ENCODE data around the gene ABHD12B.
"Not testable (repeated sequence)": the region's sequence is repeated elsewhere in the genome, so short reads cannot be mapped to it uniquely, and the experiment has no call there.

The ABHD12B gene

DNA sequence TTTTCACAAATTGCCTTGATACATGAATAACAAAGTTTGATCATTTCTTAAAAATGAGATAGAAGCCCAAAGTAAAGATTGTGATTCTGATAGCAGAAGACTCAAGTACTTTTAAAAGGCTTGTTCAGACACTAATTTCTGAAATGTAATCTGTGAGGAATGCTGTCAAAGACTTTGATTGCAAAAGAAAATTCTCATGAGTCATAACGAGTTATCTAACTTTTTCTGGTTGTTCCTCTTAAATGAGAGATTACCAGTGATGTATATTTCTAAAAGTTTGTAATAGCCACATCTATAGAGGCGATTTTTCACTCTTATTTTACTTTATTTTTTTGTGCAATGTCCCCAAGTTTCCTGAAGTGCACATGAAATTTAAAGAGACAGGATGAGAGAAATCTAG lies 65.5 kb downstream of the ABHD12B start:
- H3K27ac ChIP-seq, result no peak overlapping the region
- TF ChIP-seq, protein P1, sequence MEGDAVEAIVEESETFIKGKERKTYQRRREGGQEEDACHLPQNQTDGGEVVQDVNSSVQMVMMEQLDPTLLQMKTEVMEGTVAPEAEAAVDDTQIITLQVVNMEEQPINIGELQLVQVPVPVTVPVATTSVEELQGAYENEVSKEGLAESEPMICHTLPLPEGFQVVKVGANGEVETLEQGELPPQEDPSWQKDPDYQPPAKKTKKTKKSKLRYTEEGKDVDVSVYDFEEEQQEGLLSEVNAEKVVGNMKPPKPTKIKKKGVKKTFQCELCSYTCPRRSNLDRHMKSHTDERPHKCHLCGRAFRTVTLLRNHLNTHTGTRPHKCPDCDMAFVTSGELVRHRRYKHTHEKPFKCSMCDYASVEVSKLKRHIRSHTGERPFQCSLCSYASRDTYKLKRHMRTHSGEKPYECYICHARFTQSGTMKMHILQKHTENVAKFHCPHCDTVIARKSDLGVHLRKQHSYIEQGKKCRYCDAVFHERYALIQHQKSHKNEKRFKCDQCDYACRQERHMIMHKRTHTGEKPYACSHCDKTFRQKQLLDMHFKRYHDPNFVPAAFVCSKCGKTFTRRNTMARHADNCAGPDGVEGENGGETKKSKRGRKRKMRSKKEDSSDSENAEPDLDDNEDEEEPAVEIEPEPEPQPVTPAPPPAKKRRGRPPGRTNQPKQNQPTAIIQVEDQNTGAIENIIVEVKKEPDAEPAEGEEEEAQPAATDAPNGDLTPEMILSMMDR (IDR thresholded peaks at IDR 0.05), result no peak
- TF ChIP-seq ZFX (IDR thresholded peaks at IDR 0.05; ENCODE audit: borderline replicate concordance), result no peak

DNA sequence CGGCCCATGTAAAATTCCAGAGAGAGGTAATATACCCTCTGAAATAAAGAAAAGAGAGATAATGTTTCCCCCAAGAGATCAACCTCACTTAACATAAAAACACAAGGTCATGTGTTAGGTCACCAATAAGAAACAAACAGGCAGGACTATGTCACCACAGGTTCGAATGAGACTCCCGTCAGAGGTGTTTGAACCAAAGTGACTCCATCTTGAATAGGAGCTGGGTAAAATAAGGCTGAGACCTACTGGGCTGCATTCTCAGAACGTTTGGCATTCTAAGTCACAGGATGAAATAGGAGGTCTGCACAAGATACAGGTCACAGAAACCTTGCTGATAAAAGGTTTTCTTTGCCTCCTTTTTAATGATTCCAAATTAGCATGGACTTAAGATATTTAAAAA lies 65.9 kb downstream of the ABHD12B start:
- TF ChIP-seq, protein P1 (IDR thresholded peaks at IDR 0.05), result no peak
- no peak for TF ChIP-seq ZFX (IDR thresholded peaks at IDR 0.05; ENCODE audit: borderline replicate concordance)
- H3K27ac ChIP-seq, result no peak overlapping the region

DNA sequence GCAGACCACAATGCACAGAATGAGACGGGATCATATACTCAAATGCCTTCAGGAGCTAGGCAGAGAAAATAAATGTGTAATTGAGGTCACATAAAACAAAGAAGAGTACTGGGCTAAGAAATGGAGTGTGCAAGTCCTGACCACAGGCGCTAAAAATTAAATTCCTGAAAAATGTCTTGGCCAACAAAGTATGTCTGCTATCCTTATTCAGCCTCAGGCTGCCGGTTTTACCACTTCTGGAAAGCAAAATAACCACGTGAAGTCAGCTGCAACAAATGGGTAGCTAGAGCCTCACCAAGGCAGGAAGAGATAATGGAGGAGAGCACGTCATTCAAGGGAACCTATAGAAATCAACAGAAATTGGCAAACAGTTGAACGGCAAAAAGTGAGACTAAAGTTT lies 69.3 kb downstream of the ABHD12B start:
- TF ChIP-seq, protein P1 (IDR thresholded peaks at IDR 0.05), result no peak
- TF ChIP-seq ZFX (IDR thresholded peaks at IDR 0.05; ENCODE audit: borderline replicate concordance), result no peak
- H3K27ac ChIP-seq, result 0 out of 2 replicates have a peak overlapping the region, but pooled peaks have one; percentile 54

DNA sequence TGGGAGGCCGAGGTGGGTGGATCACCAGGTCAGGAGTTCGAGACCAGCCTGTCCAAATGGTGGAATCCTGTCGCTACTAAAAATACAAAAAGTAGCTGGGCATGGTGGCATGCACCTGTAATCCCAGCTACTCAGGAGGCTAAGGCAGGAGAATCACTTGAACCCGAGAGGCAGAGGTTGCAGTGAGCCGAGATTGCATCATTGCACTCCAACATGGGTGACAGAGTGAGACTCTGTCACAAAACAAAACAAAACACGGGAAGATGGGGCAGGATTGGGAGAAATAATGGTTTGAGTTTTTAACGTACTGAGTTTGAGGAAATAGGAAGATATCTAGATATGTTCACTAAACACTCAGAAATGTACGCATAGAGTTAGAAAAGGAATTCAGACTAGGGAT lies 69.8 kb downstream of the ABHD12B start:
- H3K27ac ChIP-seq, result not testable (repeated sequence)

DNA sequence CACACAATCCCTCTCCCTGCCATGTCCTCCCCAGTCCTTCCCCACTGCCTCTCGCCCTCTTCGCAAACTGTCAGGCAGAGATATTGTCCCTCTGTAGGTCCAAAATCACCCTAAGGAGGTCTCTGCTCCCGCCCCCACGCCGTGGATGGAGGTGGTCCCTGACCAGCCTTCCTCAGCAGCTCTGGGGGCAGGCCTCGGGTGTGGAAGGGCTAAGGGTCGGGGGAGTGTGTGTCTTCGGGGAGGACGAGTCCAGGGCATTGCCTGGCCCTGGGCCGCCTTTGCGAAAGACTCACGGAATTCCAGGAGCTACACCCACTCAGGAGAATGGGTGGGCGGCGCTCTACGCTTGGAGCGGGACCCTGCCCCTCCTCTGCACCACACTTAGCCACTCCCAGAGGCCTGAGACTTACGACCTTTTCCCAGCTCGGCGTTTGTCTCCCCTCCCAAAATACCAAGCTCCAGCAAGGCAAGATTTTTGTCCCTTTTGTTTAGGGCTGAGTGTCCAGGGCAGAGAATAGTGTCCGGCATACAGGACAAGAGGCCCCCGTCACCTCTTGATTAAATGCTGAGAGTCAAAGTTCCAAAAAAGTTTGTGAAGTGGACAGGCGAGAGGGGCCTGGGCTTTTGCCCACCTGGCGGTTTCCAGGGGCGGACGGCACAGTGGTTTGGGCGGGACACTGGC lies 71.5 kb downstream of the ABHD12B start:
- TF ChIP-seq, protein P1 (IDR thresholded peaks at IDR 0.05), result no peak
- TF ChIP-seq ZFX (IDR thresholded peaks at IDR 0.05; ENCODE audit: borderline replicate concordance), result no peak
- H3K27ac ChIP-seq, result no peak overlapping the region

DNA sequence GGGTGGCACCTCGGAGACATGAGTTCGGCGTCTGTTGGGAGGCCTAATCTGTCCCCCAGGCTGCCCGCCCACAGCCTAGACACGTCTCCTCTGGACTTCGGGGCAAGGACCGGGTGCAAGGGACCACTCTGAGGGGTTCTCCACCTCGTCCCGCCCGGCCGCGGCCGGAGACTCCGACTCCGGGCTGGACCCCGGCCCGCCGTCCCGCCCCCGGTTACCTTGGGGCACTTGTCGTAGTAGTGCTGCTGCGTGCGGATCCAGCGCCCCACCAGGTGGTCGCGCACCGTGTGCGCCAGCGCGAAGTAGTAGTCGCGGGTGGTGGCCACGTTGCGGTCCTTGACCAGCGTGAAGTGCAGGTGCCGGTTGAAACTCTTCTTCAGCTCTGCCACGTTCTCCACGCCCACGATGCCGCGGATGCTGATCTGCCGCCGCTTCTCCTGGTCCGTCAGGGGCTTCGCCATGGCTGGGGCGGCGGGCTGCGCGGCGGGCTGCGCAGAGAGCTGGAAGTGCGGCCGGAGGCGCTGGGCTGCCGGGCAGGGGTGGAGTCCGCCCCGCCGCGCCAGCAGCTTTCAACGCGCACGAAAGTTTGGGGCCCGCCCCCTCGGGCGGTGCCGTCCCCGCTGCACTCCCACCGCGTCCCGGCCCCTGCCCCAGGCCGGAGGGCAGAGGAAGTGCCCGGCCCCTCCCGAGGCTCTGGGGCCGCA lies 72.2 kb downstream of the ABHD12B start, which contains the start of gene PYGL:
PYGL (minus strand) TSS at position 541 of the 704 bp plus-strand sequence; CDS start at position 461, 80 bp downstream.
- H3K27ac ChIP-seq, result peak within 1 kb of the TSS; percentile 70
- no peak for TF ChIP-seq ZFX (IDR thresholded peaks at IDR 0.05; ENCODE audit: borderline replicate concordance)
- TF ChIP-seq, protein P1 (IDR thresholded peaks at IDR 0.05), result no peak

DNA sequence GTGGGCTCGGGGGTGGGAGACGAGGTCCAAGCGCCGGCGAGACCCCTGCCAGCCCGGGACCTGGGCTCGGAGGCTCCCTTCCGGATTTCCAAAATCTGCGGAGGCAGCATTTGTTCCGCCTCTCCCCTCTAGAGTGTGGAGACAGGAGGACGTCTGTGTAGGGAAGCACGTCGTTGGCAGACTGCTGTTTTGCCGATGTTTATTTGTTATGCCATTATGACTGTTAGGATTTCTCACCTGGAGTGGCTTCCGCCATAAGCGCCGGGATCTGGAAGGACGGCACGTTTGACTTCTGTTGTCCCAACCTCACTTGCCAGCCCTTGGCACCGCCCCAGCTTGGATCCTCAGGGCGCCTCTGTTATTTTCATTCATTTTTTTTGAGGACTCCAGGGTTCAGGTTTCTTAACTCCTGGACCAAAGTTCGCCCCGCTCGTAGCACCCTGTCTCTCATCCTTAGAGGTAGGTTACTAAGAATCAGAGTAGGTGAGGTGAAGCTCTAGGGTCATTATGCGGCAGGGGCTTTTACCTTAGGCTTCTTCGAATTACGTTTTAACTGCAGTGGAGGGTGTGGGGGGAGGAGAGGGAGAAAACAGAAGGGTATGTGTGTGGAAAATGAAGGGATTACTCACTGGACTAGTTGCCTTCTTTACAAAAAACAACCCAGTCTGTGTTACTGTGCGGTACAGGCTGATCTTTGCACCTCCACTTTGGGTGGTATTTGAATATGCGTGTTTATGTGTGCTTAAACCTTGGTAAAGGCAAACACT lies 73.0 kb downstream of the ABHD12B start:
- peak overlapping the region; percentile 70 for H3K27ac ChIP-seq
- TF ChIP-seq, protein P1 (IDR thresholded peaks at IDR 0.05), result no peak
- no peak for TF ChIP-seq ZFX (IDR thresholded peaks at IDR 0.05; ENCODE audit: borderline replicate concordance)

Data from 22Rv1 (cell line).